ENCODE measurements around the gene SLC25A52.
"Not testable (repeated sequence)": the region's sequence is repeated elsewhere in the genome, so short reads cannot be mapped to it uniquely, and the experiment has no call there.

The SLC25A52 gene

GRCh38 chr18:31739651-31740050 is 21.0 kb downstream of the SLC25A52 start:
- DNase-seq, result no peak

- no peak for DNase-seq
Observed at GRCh38 chr18:31738460-31739407, 21.9 kb downstream of the SLC25A52 start.

- DNase-seq, result no peak
Observed at GRCh38 chr18:31736630-31737029, 24.1 kb downstream of the SLC25A52 start.

- no peak for DNase-seq
Observed at GRCh38 chr18:31731628-31732027, 29.1 kb downstream of the SLC25A52 start.

- DNase-seq, result not testable (repeated sequence)
Observed at GRCh38 chr18:31729196-31729595, 31.5 kb downstream of the SLC25A52 start.

- no peak for DNase-seq
Observed at GRCh38 chr18:31723990-31724711, 36.5 kb downstream of the SLC25A52 start.

GRCh38 chr18:31723639-31723989 is 37.1 kb downstream of the SLC25A52 start:
- DNase-seq, result no peak

- peak; percentile 71 for DNase-seq
Observed at GRCh38 chr18:31722369-31722957, 38.2 kb downstream of the SLC25A52 start.

- DNase-seq, result peak; percentile 8
Observed at GRCh38 chr18:31721601-31722000, 39.1 kb downstream of the SLC25A52 start.

GRCh38 chr18:31720867-31721266 is 39.8 kb downstream of the SLC25A52 start:
- DNase-seq, result no peak

GRCh38 chr18:31719363-31720006 is 41.2 kb downstream of the SLC25A52 start:
- DNase-seq, result no peak

GRCh38 chr18:31718386-31718785 is 42.3 kb downstream of the SLC25A52 start:
- DNase-seq, result no peak

- DNase-seq, result no peak
Observed at GRCh38 chr18:31716362-31716761, 44.3 kb downstream of the SLC25A52 start.

- no peak for DNase-seq
Observed at GRCh38 chr18:31711365-31712172, 49.1 kb downstream of the SLC25A52 start.

- no peak for DNase-seq
Observed at GRCh38 chr18:31710826-31711225, 49.9 kb downstream of the SLC25A52 start.

Measured in fibroblast of skin of abdomen (primary cell).